ENCODE measurements around the gene SLC5A4.
"Not testable (repeated sequence)": the region's sequence is repeated elsewhere in the genome, so short reads cannot be mapped to it uniquely, and the experiment has no call there.

GRCh38 chr22:32197553-32198226, 57.5 kb downstream of the SLC5A4 start:
- TF ChIP-seq, protein P1, sequence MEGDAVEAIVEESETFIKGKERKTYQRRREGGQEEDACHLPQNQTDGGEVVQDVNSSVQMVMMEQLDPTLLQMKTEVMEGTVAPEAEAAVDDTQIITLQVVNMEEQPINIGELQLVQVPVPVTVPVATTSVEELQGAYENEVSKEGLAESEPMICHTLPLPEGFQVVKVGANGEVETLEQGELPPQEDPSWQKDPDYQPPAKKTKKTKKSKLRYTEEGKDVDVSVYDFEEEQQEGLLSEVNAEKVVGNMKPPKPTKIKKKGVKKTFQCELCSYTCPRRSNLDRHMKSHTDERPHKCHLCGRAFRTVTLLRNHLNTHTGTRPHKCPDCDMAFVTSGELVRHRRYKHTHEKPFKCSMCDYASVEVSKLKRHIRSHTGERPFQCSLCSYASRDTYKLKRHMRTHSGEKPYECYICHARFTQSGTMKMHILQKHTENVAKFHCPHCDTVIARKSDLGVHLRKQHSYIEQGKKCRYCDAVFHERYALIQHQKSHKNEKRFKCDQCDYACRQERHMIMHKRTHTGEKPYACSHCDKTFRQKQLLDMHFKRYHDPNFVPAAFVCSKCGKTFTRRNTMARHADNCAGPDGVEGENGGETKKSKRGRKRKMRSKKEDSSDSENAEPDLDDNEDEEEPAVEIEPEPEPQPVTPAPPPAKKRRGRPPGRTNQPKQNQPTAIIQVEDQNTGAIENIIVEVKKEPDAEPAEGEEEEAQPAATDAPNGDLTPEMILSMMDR (conservative IDR thresholded peaks at IDR 0.05) = not testable (repeated sequence)
- not testable (repeated sequence) for TF ChIP-seq EZH2 (IDR thresholded peaks at IDR 0.05; ENCODE audit: low read depth)
